Large intestine (tissue), 12 donors: Measurements from ENCODE around the gene FAXDC2. TPM values are rescaled to one million over a fixed set of nuclear protein-coding genes. Genes with fewer than 3 reads are reported as not detected.
A peak's percentile ranks its signal among the peaks of the same experiment; 100 is the strongest.

Experiments used
- DNase-seq, 2 donors: peaks; one replicate each; pipeline versions ENCODE4 v3.0.0 to v3.0.0-alpha.2; 2013
- H3K27ac ChIP-seq: one replicate; pipeline ENCODE4 v1.5.1; 2013; ENCODE audit warnings: low read length
- H3K27me3 ChIP-seq: 2 replicates; pipeline ENCODE4 v1.6.1; 2013; ENCODE audit warnings: low read length; ENCODE audit not compliant: control insufficient read depth, insufficient read depth
- H3K36me3 ChIP-seq: 2 replicates; pipeline ENCODE4 v1.6.1; 2013; ENCODE audit warnings: low read length; ENCODE audit not compliant: control insufficient read depth, insufficient read depth
- H3K4me1 ChIP-seq: one replicate; pipeline ENCODE4 v1.6.1; 2013; ENCODE audit warnings: low read length; ENCODE audit not compliant: control insufficient read depth, insufficient read depth
- H3K4me3 ChIP-seq: one replicate; pipeline ENCODE4 v1.5.1; 2013; ENCODE audit warnings: low read length
- H3K9me3 ChIP-seq: one replicate; pipeline ENCODE4 v1.6.1; 2013; ENCODE audit warnings: mild to moderate bottlenecking, low read depth, low read length, moderate library complexity; ENCODE audit not compliant: control insufficient read depth
- WGBS: methylation state at CpG from one replicate; pipeline ENCODE4 v1.1.5; 2013; ENCODE audit warnings: low lambda C conversion rate; ENCODE audit not compliant: insufficient coverage; 5-methylcytosine and 5-hydroxymethylcytosine counted together
- long read RNA-seq, 11 donors: transcript quantifications; one replicate each; lab custom pipeline, GENCODE V29; 2026
- polyA plus RNA-seq: library from polyadenylated mRNA; unstranded; fragments of 120-200 nt; gene quantifications from one replicate; pipeline ENCODE4 v1.2.1, GENCODE V29; 2013

Gene FAXDC2, protein sequence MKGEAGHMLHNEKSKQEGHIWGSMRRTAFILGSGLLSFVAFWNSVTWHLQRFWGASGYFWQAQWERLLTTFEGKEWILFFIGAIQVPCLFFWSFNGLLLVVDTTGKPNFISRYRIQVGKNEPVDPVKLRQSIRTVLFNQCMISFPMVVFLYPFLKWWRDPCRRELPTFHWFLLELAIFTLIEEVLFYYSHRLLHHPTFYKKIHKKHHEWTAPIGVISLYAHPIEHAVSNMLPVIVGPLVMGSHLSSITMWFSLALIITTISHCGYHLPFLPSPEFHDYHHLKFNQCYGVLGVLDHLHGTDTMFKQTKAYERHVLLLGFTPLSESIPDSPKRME
- polyA plus RNA-seq: 33.0 TPM
- long read RNA-seq, donor 1, partial matches to known transcripts: 0 of 3 reads
- long read RNA-seq, donor 1, other reads (novel, unspliced or antisense): 0 of 3 reads
- long read RNA-seq, donor 2, partial matches to known transcripts: 113 of 116 reads
- long read RNA-seq, donor 2, other reads (novel, unspliced or antisense): 0 of 116 reads
- long read RNA-seq, donor 3, partial matches to known transcripts: 182 of 189 reads
- long read RNA-seq, donor 3, other reads (novel, unspliced or antisense): 0 of 189 reads
- long read RNA-seq, donor 4: 0 reads
- long read RNA-seq, donor 5, partial matches to known transcripts: 0 of 1 reads
- long read RNA-seq, donor 5, other reads (novel, unspliced or antisense): 0 of 1 reads
- long read RNA-seq, donor 6, partial matches to known transcripts: 0 of 5 reads
- long read RNA-seq, donor 6, other reads (novel, unspliced or antisense): 0 of 5 reads
- long read RNA-seq, donor 7, partial matches to known transcripts: 6 of 15 reads
- long read RNA-seq, donor 7, other reads (novel, unspliced or antisense): 7 of 15 reads
- long read RNA-seq, donor 8, partial matches to known transcripts: 0 of 6 reads
- long read RNA-seq, donor 8, other reads (novel, unspliced or antisense): 0 of 6 reads
- long read RNA-seq, donor 9, partial matches to known transcripts: 0 of 2 reads
- long read RNA-seq, donor 9, other reads (novel, unspliced or antisense): 0 of 2 reads
- long read RNA-seq, donor 10, partial matches to known transcripts: 68 of 72 reads
- long read RNA-seq, donor 10, other reads (novel, unspliced or antisense): 0 of 72 reads
- long read RNA-seq, donor 11, partial matches to known transcripts: 56 of 62 reads
- long read RNA-seq, donor 11, other reads (novel, unspliced or antisense): 5 of 62 reads

GRCh38 chr5:154850255-154851062 is at the start of gene FAXDC2:
Gene FAXDC2, minus strand, starts transcription at chr5:154850603. Its CDS starts 12,425 bp downstream, at chr5:154838178.
- Histone ChIP-seq H3K36me3 (no peaks in the 10 kb centered on the region), H3K27ac (peak within 1 kb of the TSS; percentile 53), H3K4me1 (peaks cover 3% of the 10 kb centered on the region), H3K27me3 (no peaks in the 10 kb centered on the region), H3K4me3 (peak within 1 kb of the TSS; percentile 39), H3K9me3 (no peaks in the 10 kb centered on the region)
- 80% methylated on average over 1 of the region's 11 CpGs for WGBS
- peak; percentile 29 to 59 for DNase-seq

- Histone ChIP-seq H3K27me3 (no peaks in the 10 kb centered on the region), H3K27ac (no peak overlapping the region), H3K9me3 (no peaks in the 10 kb centered on the region), H3K4me1 (no peaks in the 10 kb centered on the region), H3K4me3 (no peak overlapping the region), H3K36me3 (peaks cover 79% of the 10 kb centered on the region)
- DNase-seq: no peak
- no CpG with 5 or more reads among the region's 1 CpG for WGBS
These were observed 49.7 kb upstream of the FAXDC2 start for GRCh38 chr5:154900066-154900465.

DNA sequence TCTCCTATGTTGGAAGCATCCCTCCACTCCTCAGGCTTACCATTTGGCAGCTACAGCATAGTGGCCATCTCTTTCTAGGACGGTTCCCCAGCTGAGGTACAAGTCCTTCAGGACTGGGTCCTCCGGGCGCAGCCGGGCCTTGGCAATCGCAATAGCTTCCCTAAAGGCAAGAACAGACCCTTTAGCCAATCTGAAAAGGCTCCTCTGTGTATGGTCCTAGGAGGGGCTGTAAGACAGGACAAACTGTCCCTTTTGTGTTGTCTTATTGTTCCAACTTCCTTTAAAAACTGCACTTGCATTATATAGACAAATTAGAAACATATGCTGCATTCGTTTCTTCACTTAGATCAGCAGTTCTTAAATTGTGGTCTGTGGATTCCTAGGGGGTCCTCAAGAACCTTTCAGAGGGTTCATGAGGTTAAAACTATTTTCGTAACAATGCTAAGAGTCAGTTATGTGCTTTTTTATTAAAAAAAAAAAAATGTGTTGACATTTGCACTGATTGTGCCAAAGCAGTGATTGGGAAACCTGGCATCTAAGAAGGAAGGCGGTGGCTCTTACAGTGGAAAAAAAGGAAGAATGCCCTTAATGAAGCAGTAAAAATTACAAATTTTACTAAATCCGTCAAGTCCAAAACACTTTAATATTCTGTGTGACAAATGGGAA is 48.9 kb upstream of the FAXDC2 start:
- DNase-seq: no peak
- Histone ChIP-seq H3K36me3 (peaks cover 75% of the 10 kb centered on the region), H3K27me3 (no peaks in the 10 kb centered on the region), H3K27ac (no peak overlapping the region), H3K4me3 (no peak overlapping the region), H3K9me3 (no peaks in the 10 kb centered on the region), H3K4me1 (no peaks in the 10 kb centered on the region)
- WGBS: 100% methylated on average over 4 of the region's 9 CpGs

- peaks cover 82% of the 10 kb centered on the region for H3K36me3 ChIP-seq
These were observed 47.8 kb upstream of the FAXDC2 start for GRCh38 chr5:154898210-154898609.

GRCh38 chr5:154896562-154897165 is 46.3 kb upstream of the FAXDC2 start:
- Histone ChIP-seq H3K36me3 (peaks cover 77% of the 10 kb centered on the region), H3K4me3 (no peak overlapping the region), H3K27me3 (no peaks in the 10 kb centered on the region), H3K9me3 (no peaks in the 10 kb centered on the region), H3K4me1 (no peaks in the 10 kb centered on the region), H3K27ac (no peak overlapping the region)
- no peak for DNase-seq

More at GRCh38 chr5:154898210-154898609, 47.8 kb upstream of the FAXDC2 start:
- no peaks in the 10 kb centered on the region for H3K27me3 ChIP-seq
- no peaks in the 10 kb centered on the region for H3K4me1 ChIP-seq
- DNase-seq: no peak
- no peak overlapping the region for H3K27ac ChIP-seq
- WGBS: no CpG with 5 or more reads among the region's 4 CpGs
- H3K9me3 ChIP-seq: no peaks in the 10 kb centered on the region
- no peak overlapping the region for H3K4me3 ChIP-seq

GRCh38 chr5:154895606-154896561 is 45.5 kb upstream of the FAXDC2 start:
- H3K36me3 ChIP-seq: peaks cover 78% of the 10 kb centered on the region
- H3K4me3 ChIP-seq: no peak overlapping the region
- no peak overlapping the region for H3K27ac ChIP-seq
- H3K4me1 ChIP-seq: no peaks in the 10 kb centered on the region
- no peaks in the 10 kb centered on the region for H3K9me3 ChIP-seq
- DNase-seq: no peak
- H3K27me3 ChIP-seq: no peaks in the 10 kb centered on the region
- no CpG with 5 or more reads among the region's 14 CpGs for WGBS

- Histone ChIP-seq H3K36me3 (peaks cover 80% of the 10 kb centered on the region), H3K27ac (no peak overlapping the region), H3K9me3 (no peaks in the 10 kb centered on the region), H3K27me3 (no peaks in the 10 kb centered on the region), H3K4me1 (no peaks in the 10 kb centered on the region), H3K4me3 (no peak overlapping the region)
- WGBS: 100% methylated on average over 3 of the region's 5 CpGs
- DNase-seq: no peak
These were observed 43.0 kb upstream of the FAXDC2 start for GRCh38 chr5:154893381-154893780.

GRCh38 chr5:154892369-154892771 is 42.0 kb upstream of the FAXDC2 start:
- 100% methylated on average over 1 of the region's 13 CpGs for WGBS

More at GRCh38 chr5:154892369-154892771, 42.0 kb upstream of the FAXDC2 start:
- H3K36me3 ChIP-seq: peaks cover 82% of the 10 kb centered on the region
- DNase-seq: no peak
- no peaks in the 10 kb centered on the region for H3K27me3 ChIP-seq
- no peak overlapping the region for H3K4me3 ChIP-seq
- no peaks in the 10 kb centered on the region for H3K9me3 ChIP-seq
- no peaks in the 10 kb centered on the region for H3K4me1 ChIP-seq
- no peak overlapping the region for H3K27ac ChIP-seq
